T-helper 2 cell treated with Interferon-gamma antibody and Interleukin-4, amounts not matched to agents 100 ng/mL and 5 ng/mL, for 36 hours (primary cell): ENCODE data around the gene CPD. TPM values are rescaled to one million over a fixed set of nuclear protein-coding genes. Genes with fewer than 3 reads are reported as not detected.

Source experiments
- intact Hi-C: fragments of 100-400 bp; cut with micrococcal nuclease; formaldehyde crosslinking; loops from one replicate; pipeline ENCODE4 v1.15.1; 2023
- total RNA-seq: library from RNA; stranded (reverse); gene quantifications from 2 replicates; pipeline ENCODE4 v1.2.3, GENCODE V29; 2022

CPD gene
- total RNA-seq, 1 donor from 2014 or later = 18.2 TPM

- intact Hi-C loops = no loop called here
Measured at GRCh38 chr17:30482555-30482954, 103.8 kb downstream of the CPD start.

- intact Hi-C loops = no loop called here
Measured at GRCh38 chr17:30483159-30483558, 104.4 kb downstream of the CPD start.

GRCh38 chr17:30493780-30494179, 115.1 kb downstream of the CPD start:
- intact Hi-C loops = no loop called here

- intact Hi-C loops = no loop called here
Measured at GRCh38 chr17:30495586-30495985, 116.9 kb downstream of the CPD start.

- intact Hi-C loops = no loop called here
Measured at GRCh38 chr17:30503558-30503957, 124.8 kb downstream of the CPD start.

- intact Hi-C loops = no loop called here
Measured at GRCh38 chr17:30505868-30506417, 127.2 kb downstream of the CPD start.

GRCh38 chr17:30506481-30506880, 127.8 kb downstream of the CPD start:
- intact Hi-C loops = no loop called here

- intact Hi-C loops = no loop called here
Measured at GRCh38 chr17:30513346-30513745, 134.6 kb downstream of the CPD start.

GRCh38 chr17:30514895-30515596, 136.3 kb downstream of the CPD start:
- intact Hi-C loops = no loop called here

- intact Hi-C loops = no loop called here
Measured at GRCh38 chr17:30517786-30518185, 139.1 kb downstream of the CPD start.

- intact Hi-C loops = no loop called here
Measured at GRCh38 chr17:30519166-30519565, 140.4 kb downstream of the CPD start.

Other genes with a start within 250 kb of the CPD start
- gene SLC6A4, start 143.2 kb upstream of the CPD start, total RNA-seq = not detected in 2 replicates
- 54.8 and 58.2 TPM in 2 replicates for gene BLMH, start 87.0 kb upstream of the CPD start, total RNA-seq
- not detected in 2 replicates for gene TMIGD1, start 44.9 kb upstream of the CPD start, total RNA-seq
- gene GOSR1, start 98.5 kb downstream of the CPD start, total RNA-seq = 46.9 and 49.2 TPM in 2 replicates